ENCODE data around the gene ADNP2. TPM values are rescaled to one million over a fixed set of nuclear protein-coding genes. Genes with fewer than 3 reads are reported as not detected.

Gene ADNP2
- total and polyA plus RNA-seq, 11 donors, result 3.0 to 13.1 (median 8.8) TPM

- H3K27ac ChIP-seq, result no peak overlapping the region
- H3K4me3 ChIP-seq, result no peak overlapping the region
- H3K9me3 ChIP-seq, result no peaks in the 10 kb centered on the region
- H3K4me1 ChIP-seq, result no peaks in the 10 kb centered on the region
- DNase-seq (no peak), ATAC-seq (no peak)
- intact Hi-C loops (cut with DNase I), result no loop called here
- no peaks in the 10 kb centered on the region for H3K27me3 ChIP-seq
- TF ChIP-seq POLR2A (IDR thresholded peaks at IDR 0.05) (no peak), CTCF (IDR thresholded peaks at IDR 0.05) (no peak)
- 92 to 95% (median 93%) methylated on average over 5 of the region's 5 CpGs for whole genome bisulfite sequencing, 4 donors
- peaks cover 0 to 52% (median 50%) of the 10 kb centered on the region in 9 donors for H3K36me3 ChIP-seq
These were observed 31.5 kb downstream of the ADNP2 start for GRCh38 chr18:80140455-80140985.

DNA sequence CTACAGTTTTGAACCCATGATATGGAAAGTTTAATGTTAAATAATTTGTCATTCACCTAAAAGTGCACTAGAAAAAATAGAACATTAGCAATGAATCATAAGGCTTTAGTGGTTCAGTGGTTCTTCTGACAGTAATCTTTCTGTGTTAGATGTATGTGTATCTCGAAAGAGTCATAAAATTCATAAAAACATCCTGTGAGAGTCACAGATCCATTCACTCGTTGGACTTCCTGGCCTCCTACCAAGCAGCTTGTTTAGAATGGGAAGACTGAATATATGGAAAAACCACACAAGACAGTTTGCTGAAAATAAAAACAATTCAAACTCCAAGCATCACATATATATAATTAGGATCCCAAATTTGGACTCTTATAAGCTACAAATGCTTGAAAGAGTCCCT is 34.8 kb downstream of the ADNP2 start:
- peaks cover 0 to 19% (median 16%) of the 10 kb centered on the region in 9 donors for H3K36me3 ChIP-seq
- no peak overlapping the region for H3K4me3 ChIP-seq
- DNase-seq, result no peak
- peaks cover 0 to 16% (median 0%) of the 10 kb centered on the region in 12 donors for H3K4me1 ChIP-seq
- no peak overlapping the region for H3K27ac ChIP-seq
- no peak for ATAC-seq
- no peak for TF ChIP-seq POLR2A (IDR thresholded peaks at IDR 0.05)
- no peak for TF ChIP-seq CTCF (IDR thresholded peaks at IDR 0.05)
- intact Hi-C loops (cut with DNase I), result no loop called here
- no peaks in the 10 kb centered on the region for H3K9me3 ChIP-seq
- 58 to 64% (median 62%) methylated on average over 2 of the region's 2 CpGs for WGBS, 4 donors
- H3K27me3 ChIP-seq, result no peaks in the 10 kb centered on the region

DNA sequence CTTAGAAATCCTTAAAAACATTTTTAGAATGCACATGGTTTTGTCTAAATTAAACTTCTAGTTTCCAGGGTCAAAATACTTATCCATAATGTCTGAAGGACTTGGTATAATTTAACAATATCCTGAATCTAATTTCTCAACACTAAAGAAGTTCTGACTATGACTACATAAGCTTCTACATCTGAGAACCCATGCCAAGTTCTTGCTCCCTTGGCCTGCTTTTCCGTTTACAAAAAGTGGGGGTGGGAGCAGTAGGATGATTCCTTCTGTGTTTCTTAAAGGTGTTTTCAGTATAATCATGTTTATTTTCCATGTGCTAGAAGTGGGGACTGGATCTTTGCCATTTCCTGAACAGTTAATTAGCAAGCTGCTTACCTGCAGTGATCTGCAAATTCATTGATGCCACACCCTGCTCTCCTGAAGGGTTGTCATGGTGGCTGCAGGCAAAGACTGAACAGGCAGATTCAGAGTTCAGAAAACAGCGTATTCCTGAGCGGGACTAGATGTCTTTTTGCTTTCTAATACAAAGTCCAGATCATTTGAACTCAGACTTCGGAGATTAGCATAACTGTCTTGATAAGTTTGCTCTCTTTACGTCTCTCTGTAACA is 36.2 kb downstream of the ADNP2 start:
- Histone ChIP-seq H3K36me3 (peaks cover 0 to 6% (median 4%) of the 10 kb centered on the region in 9 donors), H3K27ac (no peak overlapping the region), H3K4me3 (no peak overlapping the region), H3K9me3 (no peaks in the 10 kb centered on the region), H3K27me3 (no peaks in the 10 kb centered on the region), H3K4me1 (peaks cover 0 to 18% (median 0%) of the 10 kb centered on the region in 12 donors)
- 85 to 90% (median 88%) methylated on average over 5 of the region's 5 CpGs for WGBS, 4 donors
- no peak for ATAC-seq
- intact Hi-C loops (cut with DNase I), result no loop called here
- no peak for DNase-seq
- TF ChIP-seq POLR2A (IDR thresholded peaks at IDR 0.05), result no peak
- no peak for TF ChIP-seq CTCF (IDR thresholded peaks at IDR 0.05)

- peak overlapping the region; percentile 22 to 77 (median 58) for H3K4me3 ChIP-seq
- peaks cover 0 to 18% (median 0%) of the 10 kb centered on the region in 12 donors for H3K4me1 ChIP-seq
- no peaks in the 10 kb centered on the region for H3K27me3 ChIP-seq
- H3K27ac ChIP-seq, result no peak overlapping the region
- TF ChIP-seq CTCF (IDR thresholded peaks at IDR 0.05) (no peak), POLR2A (IDR thresholded peaks at IDR 0.05) (no peak)
- H3K9me3 ChIP-seq, result no peaks in the 10 kb centered on the region
- intact Hi-C loops (cut with DNase I), result no loop called here
- 24 to 41% (median 35%) methylated on average over 12 of the region's 12 CpGs for WGBS, 4 donors
- no peaks in the 10 kb centered on the region for H3K36me3 ChIP-seq
- peak in 2 of 4 donors; percentile 22 to 51 for ATAC-seq
- no peak for DNase-seq
These were observed 38.0 kb downstream of the ADNP2 start for GRCh38 chr18:80147037-80147417.

Data from heart left ventricle (tissue), 16 donors.